HG03457 (cell line): ENCODE data around the gene FAM131B.

Experiments used
- ATAC-seq: cut with Tn5 transposase; IDR thresholded peaks from one replicate; pipeline ENCODE4 v1.9.1; 2021; ENCODE audit warnings: moderate number of reproducible peaks; ENCODE audit not compliant: unreplicated experiment

The FAM131B gene

GRCh38 chr7:143325240-143325639 is 37.3 kb downstream of the FAM131B start:
- ATAC-seq = peak; percentile 47

- no peak for ATAC-seq
Measured at GRCh38 chr7:143323653-143324052, 38.9 kb downstream of the FAM131B start.

- ATAC-seq = no peak
Measured at GRCh38 chr7:143322760-143323633, 39.5 kb downstream of the FAM131B start.

- ATAC-seq = no peak
Measured at GRCh38 chr7:143321734-143322133, 40.8 kb downstream of the FAM131B start.

GRCh38 chr7:143321242-143321641 is 41.3 kb downstream of the FAM131B start:
- no peak for ATAC-seq

GRCh38 chr7:143320620-143321019 is 41.9 kb downstream of the FAM131B start:
- no peak for ATAC-seq

GRCh38 chr7:143318661-143319060 is 43.9 kb downstream of the FAM131B start:
- ATAC-seq = no peak

GRCh38 chr7:143316492-143316891 is 46.0 kb downstream of the FAM131B start:
- ATAC-seq = no peak

- ATAC-seq = no peak
Measured at GRCh38 chr7:143315776-143316175, 46.7 kb downstream of the FAM131B start, which contains the start of gene CLCN1. TSS of gene CLCN1 (plus strand) at chr7:143316111. CDS start at chr7:143316213, 102 bp downstream.

- ATAC-seq = no peak
Measured at GRCh38 chr7:143314127-143314526, 48.4 kb downstream of the FAM131B start.

- no peak for ATAC-seq
Measured at GRCh38 chr7:143308632-143309031, 53.9 kb downstream of the FAM131B start.

GRCh38 chr7:143305423-143306070 is 57.0 kb downstream of the FAM131B start:
- ATAC-seq = no peak

- no peak for ATAC-seq
Measured at GRCh38 chr7:143304938-143305337, 57.6 kb downstream of the FAM131B start.

- ATAC-seq = no peak
Measured at GRCh38 chr7:143303733-143304132, 58.8 kb downstream of the FAM131B start.
